Activated naive CD4-positive, alpha-beta T cell treated with anti-CD3 and anti-CD28 coated beads, Interleukin-2, amount 10 ng/mL, durations not matched to agents 7 days and 5 days (primary cell): ENCODE results near the gene FOXJ3.
"Not testable (repeated sequence)": the region's sequence is repeated elsewhere in the genome, so short reads cannot be mapped to it uniquely, and the experiment has no call there.

Experiments used
- CTCF ChIA-PET: fragments of 350-600 bp; sonication (Branson Sonifier 250); formaldehyde crosslinking; loops from one replicate; lab custom pipeline; 2021; ENCODE audit warnings: antibody characterized with exemption; lab: Charles Lee
- DNase-seq: peaks from one replicate; pipeline ENCODE4 v3.0.0-alpha.2; 2020
- H3K27ac Mint-ChIP-seq: one replicate; pipeline ENCODE4 v1.8.0; 2021; ENCODE audit warnings: mild to moderate bottlenecking, moderate library complexity, mixed read lengths
- H3K27me3 Mint-ChIP-seq: one replicate; pipeline ENCODE4 v1.8.0; 2021; ENCODE audit warnings: mild to moderate bottlenecking, mixed read lengths
- H3K36me3 Mint-ChIP-seq: one replicate; pipeline ENCODE4 v1.8.0; 2021; ENCODE audit warnings: mixed read lengths
- H3K4me1 Mint-ChIP-seq: one replicate; pipeline ENCODE4 v1.8.0; 2021; ENCODE audit warnings: mixed read lengths
- H3K4me3 Mint-ChIP-seq: one replicate; pipeline ENCODE4 v1.8.0; 2021; ENCODE audit warnings: mild to moderate bottlenecking, moderate library complexity, mixed read lengths
- H3K9me3 Mint-ChIP-seq: one replicate; pipeline ENCODE4 v1.8.0; 2021; ENCODE audit warnings: mixed read lengths

FOXJ3 gene

DNA sequence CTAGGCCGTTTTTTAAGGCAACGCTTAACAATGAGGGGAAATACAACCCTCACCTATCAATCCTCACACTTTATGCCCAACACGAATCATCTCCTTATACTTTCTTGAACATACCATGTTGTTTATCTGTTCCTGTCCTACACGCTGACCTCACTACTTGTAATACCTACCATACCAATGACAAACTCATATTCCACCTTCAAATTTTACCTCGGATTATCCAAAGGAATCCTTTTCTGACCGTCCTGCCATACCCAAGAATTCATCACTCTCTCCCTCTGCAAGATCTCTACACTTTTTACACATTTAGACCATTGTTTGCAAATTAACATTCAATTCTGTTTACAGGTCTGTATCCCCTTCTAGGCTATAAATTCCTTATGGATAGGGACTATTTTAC lies 106.1 kb downstream of the FOXJ3 start:
- CTCF ChIA-PET: interaction anchor here (0.6 kb wide), 1 partner anchor 12 kb away, joined by 3 read pairs; no protein-coding TSS in a partner anchor
- peaks cover 4% of the 10 kb centered on the region for H3K36me3 Mint-ChIP-seq
- H3K4me3 Mint-ChIP-seq: no peak overlapping the region
- no peaks in the 10 kb centered on the region for H3K27me3 Mint-ChIP-seq
- H3K9me3 Mint-ChIP-seq: peaks cover 2% of the 10 kb centered on the region
- H3K27ac Mint-ChIP-seq: no peak overlapping the region
- no peaks in the 10 kb centered on the region for H3K4me1 Mint-ChIP-seq
- no peak for DNase-seq

DNA sequence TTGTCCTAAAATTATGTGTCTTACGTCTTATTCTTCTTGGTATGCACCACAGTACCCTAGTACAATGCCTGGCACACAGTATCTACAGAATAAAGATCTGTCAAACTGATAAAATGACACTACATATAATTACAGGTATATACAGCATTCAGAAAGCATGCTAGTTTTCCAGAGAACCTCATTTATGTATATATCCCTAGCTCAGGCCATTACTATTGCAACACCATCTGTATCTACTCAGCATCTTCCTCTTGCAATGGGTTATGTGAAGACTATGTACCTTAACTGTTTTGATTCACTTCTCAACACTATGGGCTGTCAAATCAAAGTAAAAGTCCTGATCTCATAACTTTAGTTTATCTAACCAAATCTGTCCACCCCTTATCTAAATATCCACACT lies 112.0 kb downstream of the FOXJ3 start:
- Mint-ChIP-seq H3K4me1 (peaks cover 3% of the 10 kb centered on the region), H3K36me3 (peaks cover 25% of the 10 kb centered on the region), H3K4me3 (no peak overlapping the region), H3K27ac (no peak overlapping the region), H3K27me3 (no peaks in the 10 kb centered on the region), H3K9me3 (peaks cover 2% of the 10 kb centered on the region)
- CTCF ChIA-PET: no interaction called here
- no peak for DNase-seq

GRCh38 chr1:42221952-42222606 lies 113.0 kb downstream of the FOXJ3 start:
- Mint-ChIP-seq H3K36me3 (peaks cover 26% of the 10 kb centered on the region), H3K27me3 (no peaks in the 10 kb centered on the region), H3K4me3 (no peak overlapping the region), H3K27ac (no peak overlapping the region), H3K9me3 (peaks cover 2% of the 10 kb centered on the region), H3K4me1 (peaks cover 3% of the 10 kb centered on the region)
- DNase-seq: no peak
- CTCF ChIA-PET: no interaction called here

DNA sequence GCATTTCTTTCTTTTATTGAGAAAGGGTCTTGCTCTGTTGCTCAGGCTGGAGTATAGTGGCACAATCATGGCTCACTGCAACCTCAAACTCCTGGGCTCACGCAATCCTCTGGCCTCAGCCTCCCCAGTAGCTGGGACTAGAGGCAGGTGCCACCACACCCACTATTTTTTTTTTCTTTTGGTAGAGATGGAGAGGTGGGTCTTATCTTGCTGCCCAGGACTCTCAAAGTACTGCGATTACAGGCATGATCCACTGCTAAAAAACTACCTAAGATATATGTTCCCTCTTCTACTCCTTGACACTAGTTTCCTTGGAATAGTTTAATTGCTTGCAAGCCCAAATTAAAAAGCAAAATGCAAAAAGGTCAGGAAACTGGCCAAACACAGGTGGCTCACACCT lies 113.6 kb downstream of the FOXJ3 start:
- Mint-ChIP-seq H3K27ac (no peak overlapping the region), H3K4me1 (peaks cover 3% of the 10 kb centered on the region), H3K4me3 (no peak overlapping the region), H3K9me3 (peaks cover 2% of the 10 kb centered on the region), H3K36me3 (peaks cover 26% of the 10 kb centered on the region), H3K27me3 (no peaks in the 10 kb centered on the region)
- no peak for DNase-seq
- CTCF ChIA-PET: no interaction called here

- no peak for DNase-seq
- Mint-ChIP-seq H3K9me3 (peaks cover 5% of the 10 kb centered on the region), H3K27me3 (no peaks in the 10 kb centered on the region), H3K4me1 (peaks cover 3% of the 10 kb centered on the region), H3K27ac (no peak overlapping the region), H3K4me3 (no peak overlapping the region), H3K36me3 (peaks cover 27% of the 10 kb centered on the region)
- CTCF ChIA-PET: no interaction called here
Observed at GRCh38 chr1:42219627-42220026, 115.4 kb downstream of the FOXJ3 start.

DNA sequence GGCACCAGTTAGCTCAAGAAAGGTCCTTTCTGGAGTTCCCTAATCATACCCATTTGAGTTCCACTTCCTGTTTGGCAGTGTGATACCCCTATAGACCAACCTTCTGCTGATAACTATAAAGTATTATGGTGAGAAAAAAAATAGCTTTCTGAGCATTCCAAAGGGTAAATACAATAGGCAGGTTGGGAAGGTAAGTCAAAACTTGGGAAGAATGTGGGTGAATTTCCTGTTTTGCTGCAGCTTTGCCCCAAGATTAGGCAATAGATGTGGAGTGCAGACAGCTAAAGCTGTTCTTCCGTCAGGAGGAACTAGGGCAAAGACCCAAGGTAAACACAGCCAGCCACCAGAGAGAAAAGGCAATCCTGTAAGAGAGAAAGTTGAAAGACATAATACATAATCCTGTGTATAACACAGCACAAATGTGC lies 120.6 kb downstream of the FOXJ3 start:
- Mint-ChIP-seq H3K9me3 (peaks cover 19% of the 10 kb centered on the region), H3K4me1 (peaks cover 3% of the 10 kb centered on the region), H3K27ac (no peak overlapping the region), H3K27me3 (no peaks in the 10 kb centered on the region), H3K36me3 (peaks cover 40% of the 10 kb centered on the region), H3K4me3 (no peak overlapping the region)
- CTCF ChIA-PET: interaction anchor here (0.8 kb wide), 1 partner anchor 41 kb away, joined by 3 read pairs; no protein-coding TSS in a partner anchor
- no peak for DNase-seq

- no peaks in the 10 kb centered on the region for H3K4me1 Mint-ChIP-seq
- H3K4me3 Mint-ChIP-seq: no peak overlapping the region
- DNase-seq: no peak
- H3K27me3 Mint-ChIP-seq: no peaks in the 10 kb centered on the region
- peaks cover 30% of the 10 kb centered on the region for H3K9me3 Mint-ChIP-seq
- no peak overlapping the region for H3K27ac Mint-ChIP-seq
- H3K36me3 Mint-ChIP-seq: peaks cover 52% of the 10 kb centered on the region
- CTCF ChIA-PET: no interaction called here
Observed at GRCh38 chr1:42211224-42211623, 123.8 kb downstream of the FOXJ3 start.

GRCh38 chr1:42210421-42211133 lies 124.5 kb downstream of the FOXJ3 start:
- Mint-ChIP-seq H3K9me3 (peaks cover 30% of the 10 kb centered on the region), H3K4me3 (no peak overlapping the region), H3K4me1 (no peaks in the 10 kb centered on the region), H3K36me3 (peaks cover 55% of the 10 kb centered on the region), H3K27ac (no peak overlapping the region), H3K27me3 (no peaks in the 10 kb centered on the region)
- no peak for DNase-seq
- CTCF ChIA-PET: no interaction called here

GRCh38 chr1:42209526-42210251 lies 125.3 kb downstream of the FOXJ3 start:
- H3K36me3 Mint-ChIP-seq: peaks cover 59% of the 10 kb centered on the region
- H3K9me3 Mint-ChIP-seq: peaks cover 27% of the 10 kb centered on the region
- H3K4me3 Mint-ChIP-seq: no peak overlapping the region
- CTCF ChIA-PET: no interaction called here
- no peak for DNase-seq
- no peak overlapping the region for H3K27ac Mint-ChIP-seq
- H3K4me1 Mint-ChIP-seq: no peaks in the 10 kb centered on the region
- no peaks in the 10 kb centered on the region for H3K27me3 Mint-ChIP-seq

DNA sequence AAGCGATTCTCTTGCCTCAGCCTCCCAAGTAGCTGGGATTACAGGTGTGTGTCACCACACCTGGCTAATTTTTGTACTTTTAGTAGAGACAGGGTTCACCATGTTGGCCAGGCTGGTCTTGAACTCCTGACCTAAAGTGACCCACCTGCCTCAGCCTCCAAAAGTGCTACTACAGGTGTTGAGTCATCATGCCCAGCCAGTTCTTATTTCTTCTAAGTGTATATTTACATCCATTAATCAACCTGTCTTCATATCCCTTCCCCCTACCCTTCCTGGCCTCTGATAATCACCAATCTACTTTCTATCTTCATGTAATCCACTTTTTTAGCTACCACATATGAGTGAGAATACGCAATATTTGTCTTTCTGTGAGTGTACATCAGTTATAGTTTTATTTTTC lies 128.1 kb downstream of the FOXJ3 start:
- not testable (repeated sequence) for DNase-seq, H3K4me3 Mint-ChIP-seq, H3K27ac Mint-ChIP-seq, H3K4me1 Mint-ChIP-seq, H3K27me3 Mint-ChIP-seq
- peaks cover 24% of the 10 kb centered on the region for H3K9me3 Mint-ChIP-seq
- CTCF ChIA-PET: interaction anchor here (1.5 kb wide), 1 partner anchor 33 kb away, joined by 3 read pairs; no protein-coding TSS in a partner anchor
- H3K36me3 Mint-ChIP-seq: peaks cover 60% of the 10 kb centered on the region

- Mint-ChIP-seq H3K9me3 (peaks cover 26% of the 10 kb centered on the region), H3K4me3 (no peak overlapping the region), H3K4me1 (no peaks in the 10 kb centered on the region), H3K27me3 (no peaks in the 10 kb centered on the region), H3K27ac (no peak overlapping the region), H3K36me3 (peaks cover 60% of the 10 kb centered on the region)
- DNase-seq: no peak
- CTCF ChIA-PET: interaction anchor here (1.5 kb wide), 1 partner anchor 33 kb away, joined by 3 read pairs; no protein-coding TSS in a partner anchor
Observed at GRCh38 chr1:42206164-42206563, 128.9 kb downstream of the FOXJ3 start.

DNA sequence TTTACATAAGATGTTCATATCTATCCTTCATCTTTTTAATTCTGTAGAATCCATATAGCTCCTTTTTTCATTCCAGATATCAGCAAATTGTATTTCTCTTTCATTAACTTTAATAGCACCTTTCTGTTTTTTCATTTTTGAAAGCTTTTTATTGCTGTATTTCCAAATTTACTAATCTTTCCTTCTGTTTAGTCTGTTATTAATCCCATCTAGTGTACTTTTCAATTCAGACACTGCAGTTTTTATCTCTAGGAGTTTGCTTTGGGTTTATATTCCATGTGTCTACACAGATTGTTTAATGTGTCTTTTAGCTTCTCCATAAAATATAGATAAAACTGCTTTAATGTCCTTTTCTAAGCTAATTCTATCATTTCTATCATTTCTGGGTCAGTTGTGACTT lies 133.0 kb downstream of the FOXJ3 start:
- no peak for DNase-seq
- H3K4me3 Mint-ChIP-seq: no peak overlapping the region
- H3K4me1 Mint-ChIP-seq: no peaks in the 10 kb centered on the region
- peaks cover 17% of the 10 kb centered on the region for H3K9me3 Mint-ChIP-seq
- H3K27ac Mint-ChIP-seq: no peak overlapping the region
- CTCF ChIA-PET: no interaction called here
- H3K36me3 Mint-ChIP-seq: peaks cover 65% of the 10 kb centered on the region
- no peaks in the 10 kb centered on the region for H3K27me3 Mint-ChIP-seq

- H3K27ac Mint-ChIP-seq: no peak overlapping the region
Observed at GRCh38 chr1:42198251-42198650, 136.8 kb downstream of the FOXJ3 start.

GRCh38 chr1:42195841-42196240 lies 139.2 kb downstream of the FOXJ3 start:
- CTCF ChIA-PET: interaction anchor here (1.2 kb wide), 2 partner anchors 21 to 23 kb away, joined by 3 to 7 read pairs; no protein-coding TSS in a partner anchor

More at GRCh38 chr1:42198251-42198650, 136.8 kb downstream of the FOXJ3 start:
- DNase-seq: no peak
- Mint-ChIP-seq H3K27me3 (no peaks in the 10 kb centered on the region), H3K4me3 (no peak overlapping the region), H3K36me3 (peaks cover 49% of the 10 kb centered on the region), H3K9me3 (peaks cover 11% of the 10 kb centered on the region), H3K4me1 (no peaks in the 10 kb centered on the region)
- CTCF ChIA-PET: no interaction called here

More at GRCh38 chr1:42195841-42196240, 139.2 kb downstream of the FOXJ3 start:
- H3K36me3 Mint-ChIP-seq: peaks cover 38% of the 10 kb centered on the region
- no peak overlapping the region for H3K27ac Mint-ChIP-seq
- DNase-seq: no peak
- no peaks in the 10 kb centered on the region for H3K27me3 Mint-ChIP-seq
- no peak overlapping the region for H3K4me3 Mint-ChIP-seq
- H3K4me1 Mint-ChIP-seq: no peaks in the 10 kb centered on the region
- no peaks in the 10 kb centered on the region for H3K9me3 Mint-ChIP-seq
